ENCODE results near the gene ERN1.

Gene ERN1

GRCh38 chr17:64056269-64057005 lies 73.5 kb downstream of the ERN1 start:
- DNase-seq: no peak

GRCh38 chr17:64055183-64056142 lies 74.5 kb downstream of the ERN1 start:
- no peak for DNase-seq

GRCh38 chr17:64054304-64054703 lies 75.6 kb downstream of the ERN1 start:
- DNase-seq: no peak

DNA sequence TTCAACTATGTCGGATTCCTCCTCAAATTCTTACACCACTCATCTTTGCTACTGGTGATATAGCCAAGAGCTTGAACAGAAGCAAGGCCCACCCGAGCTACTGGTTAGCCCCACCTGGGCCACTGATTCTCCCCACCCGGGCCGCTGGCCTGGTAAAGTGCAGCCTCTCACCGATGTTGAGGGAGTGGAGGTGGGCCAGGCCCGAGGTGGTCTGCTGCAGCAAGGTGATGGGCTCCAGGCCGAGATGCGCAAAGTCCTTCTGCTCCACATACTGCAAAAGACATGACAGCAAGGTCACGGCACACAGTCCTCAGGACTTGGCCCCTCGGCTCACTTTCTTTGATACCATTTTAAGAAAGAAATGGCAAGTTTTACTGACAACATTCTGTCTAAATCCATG lies 76.8 kb downstream of the ERN1 start:
- no peak for DNase-seq

GRCh38 chr17:64051153-64051552 lies 78.8 kb downstream of the ERN1 start:
- DNase-seq: no peak

DNA sequence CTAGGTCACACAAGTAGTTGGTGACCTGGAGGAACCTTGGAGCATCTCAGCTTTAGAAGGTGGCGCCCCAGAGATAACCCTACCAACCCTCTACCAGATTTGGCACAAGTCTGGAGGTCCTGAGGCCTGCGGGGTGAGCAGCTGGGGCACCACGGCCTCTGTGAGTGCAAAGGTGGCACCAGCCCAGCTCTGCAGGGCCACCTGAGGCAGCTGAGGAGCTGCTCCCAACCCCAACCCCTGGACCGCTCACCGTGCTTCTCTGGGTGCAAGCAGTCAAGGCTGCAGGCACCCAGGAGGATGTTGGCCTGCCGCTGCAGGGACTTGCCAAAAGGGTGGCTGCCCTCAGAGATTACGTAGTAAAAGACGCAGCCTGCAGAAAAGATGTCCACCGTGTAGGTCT lies 81.1 kb downstream of the ERN1 start:
- DNase-seq: no peak

DNA sequence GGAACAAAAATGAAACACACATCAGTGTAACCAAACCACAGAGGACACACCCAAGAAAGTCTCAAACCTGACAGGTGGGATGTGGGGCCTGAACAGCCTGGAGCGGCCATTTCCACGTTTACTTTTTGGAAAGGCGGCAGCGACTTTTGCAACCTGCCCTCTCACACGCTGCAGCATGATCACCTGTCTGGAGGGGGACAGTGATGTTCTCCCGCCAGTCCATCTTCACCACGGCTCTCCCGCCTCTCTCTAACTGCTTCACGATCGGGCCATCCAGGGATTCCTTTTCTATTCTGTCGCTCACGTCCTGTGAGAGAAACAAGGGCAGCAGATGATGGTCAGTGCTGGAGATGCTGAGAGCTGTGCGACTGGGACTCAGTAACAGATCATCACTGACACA lies 84.8 kb downstream of the ERN1 start:
- no peak for DNase-seq

GRCh38 chr17:64042700-64043485 lies 87.1 kb downstream of the ERN1 start:
- no peak for DNase-seq

GRCh38 chr17:64041912-64042311 lies 88.0 kb downstream of the ERN1 start:
- DNase-seq: no peak

DNA sequence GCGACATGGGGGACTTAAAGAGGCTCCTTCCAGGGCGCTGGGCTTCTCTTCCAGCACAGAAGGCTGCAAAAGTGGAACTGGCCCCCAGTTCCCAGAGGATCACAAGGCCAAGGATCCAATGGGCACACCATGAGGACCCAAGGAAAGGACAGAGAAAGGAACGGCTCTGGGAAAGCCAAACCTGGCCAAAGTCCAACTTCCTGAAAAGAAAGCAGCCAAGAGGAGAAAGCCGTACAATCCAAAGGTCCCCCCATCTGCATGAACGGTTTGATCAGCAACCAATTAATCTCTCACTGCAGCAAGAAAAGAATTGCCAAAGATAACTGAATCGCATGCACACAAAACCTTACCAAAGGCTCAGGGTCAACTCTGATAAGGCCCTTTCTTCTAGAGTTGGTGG lies 89.7 kb downstream of the ERN1 start:
- DNase-seq: no peak

- DNase-seq: no peak
Observed at GRCh38 chr17:64039106-64039400, 90.9 kb downstream of the ERN1 start.

DNA sequence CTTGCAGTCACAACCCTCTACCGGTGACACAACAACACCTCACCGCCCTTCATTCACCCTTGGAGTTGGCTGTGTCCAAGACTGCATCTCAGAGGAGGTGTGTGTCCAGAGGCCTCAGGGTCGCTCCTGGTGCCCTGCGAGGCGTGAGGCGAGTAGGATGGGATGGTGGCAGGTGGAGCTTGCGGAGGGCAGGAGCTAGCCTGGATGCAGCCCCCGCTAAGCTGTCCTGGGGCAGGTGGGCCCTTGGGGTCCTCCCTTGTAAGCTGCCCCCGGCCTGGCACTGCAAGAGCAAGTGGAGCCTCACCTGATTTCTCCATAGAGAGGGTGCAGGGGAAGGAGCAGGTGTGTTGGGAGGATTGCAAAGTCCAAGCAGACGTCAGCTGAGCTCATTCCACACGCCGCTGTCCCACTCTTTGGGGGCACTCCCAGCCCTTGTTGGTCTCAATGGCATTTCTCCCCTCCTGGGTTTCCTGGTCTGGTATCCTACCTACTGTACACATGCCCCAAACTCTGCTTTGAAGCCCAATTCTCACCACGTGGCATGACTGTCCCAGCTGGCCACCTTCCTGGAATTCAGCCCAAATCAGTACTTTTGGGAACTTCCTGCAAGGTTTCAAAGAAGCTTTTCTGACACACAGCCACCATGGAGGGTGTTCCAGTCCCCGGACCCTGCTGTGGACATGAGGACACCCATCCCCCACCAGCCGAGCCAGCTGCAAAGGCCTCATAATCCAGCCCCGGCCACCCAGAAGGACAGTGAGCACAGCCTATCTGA lies 91.4 kb downstream of the ERN1 start:
- no peak for DNase-seq

GRCh38 chr17:64037802-64038201 lies 92.1 kb downstream of the ERN1 start:
- DNase-seq: no peak

- no peak for DNase-seq
Observed at GRCh38 chr17:64037180-64037579, 92.8 kb downstream of the ERN1 start.

- DNase-seq: no peak
Observed at GRCh38 chr17:64036198-64036922, 93.6 kb downstream of the ERN1 start.

- DNase-seq: no peak
Observed at GRCh38 chr17:64032081-64032480, 97.9 kb downstream of the ERN1 start.

GRCh38 chr17:64028874-64029464 lies 101.0 kb downstream of the ERN1 start:
- DNase-seq: peak; percentile 59

DNA sequence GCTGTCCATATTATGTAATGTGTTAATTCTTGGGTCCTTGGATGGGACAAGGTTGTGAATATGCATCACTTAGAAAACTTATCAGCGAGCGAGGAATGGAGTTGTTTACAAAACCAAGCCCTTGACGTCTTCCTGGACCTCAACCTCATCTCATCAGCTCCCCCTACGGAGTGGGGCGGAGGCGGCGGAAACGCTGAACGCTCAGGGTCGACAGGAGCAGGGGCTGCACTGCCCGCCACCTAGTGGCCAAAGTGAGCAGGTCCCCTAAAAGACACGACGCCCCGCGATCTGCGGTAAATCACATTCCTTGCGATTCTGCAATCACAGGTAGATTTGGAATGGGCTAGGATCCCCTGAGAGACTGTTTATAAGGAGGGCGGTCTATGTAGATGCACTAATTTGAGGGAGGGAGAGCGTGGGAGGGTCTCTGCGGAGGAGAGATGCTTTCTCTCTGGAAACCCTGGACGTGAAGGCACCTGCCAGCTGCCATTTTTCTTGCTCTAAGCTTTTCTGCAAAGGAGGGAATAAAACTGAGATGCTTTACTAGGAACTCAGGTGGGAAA lies 104.1 kb downstream of the ERN1 start:
- peak; percentile 80 for DNase-seq

- no peak for DNase-seq
Observed at GRCh38 chr17:64024781-64025731, 104.9 kb downstream of the ERN1 start.

DNA sequence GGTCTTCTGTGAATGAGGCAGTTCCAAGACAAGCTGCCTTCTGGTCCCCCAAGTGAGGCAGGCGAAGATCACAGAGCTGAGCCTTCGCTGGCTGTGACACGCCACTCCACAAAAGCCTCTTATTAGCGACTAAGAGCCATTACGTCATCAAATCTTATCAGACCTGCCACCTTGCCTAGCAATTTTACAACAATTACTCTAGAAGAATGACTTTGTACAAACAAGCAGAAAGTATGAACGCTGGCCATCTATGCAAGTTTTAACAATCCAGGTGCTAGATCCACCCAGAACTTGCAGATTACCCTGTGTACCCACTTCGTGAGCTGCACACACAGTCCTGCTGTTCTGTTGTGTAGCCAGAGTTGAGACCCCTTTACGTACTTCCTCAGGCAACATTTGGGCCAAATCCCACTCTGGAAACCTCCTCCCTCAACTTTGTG lies 105.7 kb downstream of the ERN1 start:
- no peak for DNase-seq
